Stimulated activated CD4-positive, alpha-beta T cell treated with anti-CD3 and anti-CD28 coated beads, Interleukin-1b, Interleukin-23, amount 100 ng/mL, for 24 hours (primary cell): ENCODE data around the gene ABCA4.

ENCODE experiments used
- DNase-seq, 4 experiments: peaks; one replicate each; pipeline ENCODE4 v3.0.0-alpha.2; 2020; ENCODE audit warnings: low read depth in 4 of 4, low spot score in 1 of 4

ABCA4 gene

DNA sequence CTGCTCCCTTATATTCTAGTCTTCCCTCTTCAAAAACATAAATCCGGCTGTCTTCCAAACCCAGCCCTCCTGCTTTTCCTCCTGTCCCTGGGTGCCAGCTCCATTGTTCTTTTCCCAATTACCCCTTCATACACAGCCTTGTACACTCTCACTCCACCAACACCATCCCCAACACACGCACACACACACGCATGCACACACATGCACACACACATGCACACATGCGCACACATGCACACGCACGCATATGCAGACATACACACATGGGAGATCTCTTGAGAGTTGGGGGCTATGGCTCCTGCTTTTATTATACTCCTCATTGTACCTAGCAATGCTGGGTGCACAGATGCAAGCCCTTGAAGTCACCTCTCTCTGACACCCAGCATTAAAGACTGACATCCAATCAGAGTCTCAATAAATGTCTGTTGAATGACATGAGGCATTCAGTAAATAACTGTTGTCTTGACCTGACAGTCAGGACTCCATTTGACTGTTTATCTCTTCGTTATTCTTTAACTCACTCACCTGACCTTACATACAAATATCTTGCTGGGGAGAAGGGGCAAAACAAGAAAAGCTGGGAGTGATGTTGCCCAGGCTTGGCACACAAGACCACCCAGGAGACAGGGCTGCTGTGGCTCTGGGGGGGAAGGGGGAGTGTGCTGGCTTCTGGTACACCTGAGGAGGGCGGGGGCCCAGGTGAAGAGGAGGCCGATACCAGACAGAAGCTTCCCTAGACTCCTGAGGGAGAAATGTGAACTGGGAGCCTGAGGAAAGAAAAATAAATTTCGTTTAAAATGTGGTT lies 16.0 kb downstream of the ABCA4 start:
- no peak for DNase-seq

DNA sequence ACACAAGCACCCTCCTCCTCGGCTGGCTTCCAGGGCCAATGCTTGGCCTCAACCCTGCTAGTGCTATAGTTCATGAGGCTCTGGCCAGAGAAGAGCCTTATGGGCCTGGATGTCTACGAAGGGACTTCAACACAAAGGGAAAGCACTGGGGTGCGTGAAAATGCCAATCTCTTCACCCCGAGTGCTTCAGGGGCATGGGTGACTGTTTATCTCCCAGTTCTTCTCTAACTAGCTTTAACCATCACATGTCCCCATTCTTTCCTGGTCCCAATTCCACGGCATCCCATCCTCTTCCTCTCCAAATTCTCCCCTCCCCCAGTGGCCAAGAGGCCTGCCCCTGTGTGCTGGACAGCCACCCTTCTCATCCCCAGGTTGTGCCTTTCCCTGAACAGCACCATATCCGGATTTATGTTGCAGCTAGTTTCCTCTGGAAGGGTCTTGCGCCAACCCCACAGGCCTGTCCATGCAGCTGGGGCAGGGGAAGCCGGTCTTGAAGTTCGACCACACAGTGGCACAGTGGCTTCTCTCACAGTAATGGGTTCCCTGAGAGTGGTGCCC lies 16.7 kb downstream of the ABCA4 start:
- DNase-seq: no peak

DNA sequence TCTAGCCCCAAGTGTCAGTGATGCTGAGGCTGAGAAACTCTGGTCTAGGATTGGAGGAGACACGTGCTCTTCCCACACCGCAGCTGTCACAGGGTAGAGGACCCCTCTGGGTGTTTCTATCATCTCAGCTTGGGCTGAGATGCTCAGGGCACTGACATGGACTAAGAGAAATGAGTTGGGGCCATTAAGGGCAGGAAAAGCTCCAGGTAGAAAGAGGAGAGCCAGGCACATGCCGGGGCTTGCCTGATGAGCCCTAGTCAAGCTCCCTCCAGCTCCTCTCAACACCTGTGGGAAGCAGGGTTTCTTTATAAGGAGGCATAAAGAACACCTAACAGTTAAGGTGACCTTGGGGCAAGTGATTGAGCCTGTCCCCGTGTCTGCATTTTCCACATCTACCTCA lies 17.3 kb downstream of the ABCA4 start:
- DNase-seq: no peak

DNA sequence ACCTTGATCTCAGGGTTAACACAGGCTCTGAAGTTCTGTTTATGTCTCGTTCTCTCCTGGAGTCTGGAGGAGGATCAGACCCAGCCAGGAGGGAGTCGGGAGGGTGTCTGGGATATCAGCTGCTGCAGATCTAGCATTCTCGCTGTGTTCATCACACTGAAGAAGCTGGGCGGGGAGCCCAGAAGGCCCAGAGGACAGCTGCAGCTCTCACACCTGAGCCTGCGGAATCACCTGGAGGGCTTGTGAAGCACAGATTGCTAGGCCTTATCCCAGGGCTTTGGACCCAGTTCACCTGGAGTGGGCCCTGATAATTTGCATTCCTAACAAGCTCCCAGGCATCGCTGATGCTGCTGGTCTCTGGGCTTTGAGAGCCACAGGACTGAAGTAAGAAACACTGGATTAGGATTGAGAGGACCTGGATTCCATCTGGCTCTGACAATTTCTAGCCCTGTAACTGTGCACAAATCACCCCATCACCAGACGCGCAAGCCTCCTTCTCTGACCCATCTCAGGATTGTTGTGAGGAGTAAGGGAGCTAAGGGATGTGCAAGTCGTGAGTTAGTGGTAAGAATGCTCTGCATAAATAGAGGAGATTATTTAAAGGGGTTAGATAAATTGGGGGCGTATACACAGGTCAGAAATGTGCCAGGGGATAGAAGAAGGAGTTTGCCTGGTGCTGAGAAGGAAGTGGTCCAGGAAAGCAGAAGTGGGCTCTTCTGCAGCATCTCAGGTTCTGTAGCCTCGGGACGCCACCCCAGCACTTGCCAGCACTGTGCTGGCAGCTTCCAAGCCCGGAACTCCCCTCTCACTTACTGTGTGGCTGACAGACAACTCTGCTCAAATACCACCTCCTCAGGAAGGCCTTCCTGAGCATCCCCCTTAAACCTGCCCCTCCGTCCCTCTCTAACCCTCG lies 19.1 kb downstream of the ABCA4 start:
- no peak for DNase-seq

DNA sequence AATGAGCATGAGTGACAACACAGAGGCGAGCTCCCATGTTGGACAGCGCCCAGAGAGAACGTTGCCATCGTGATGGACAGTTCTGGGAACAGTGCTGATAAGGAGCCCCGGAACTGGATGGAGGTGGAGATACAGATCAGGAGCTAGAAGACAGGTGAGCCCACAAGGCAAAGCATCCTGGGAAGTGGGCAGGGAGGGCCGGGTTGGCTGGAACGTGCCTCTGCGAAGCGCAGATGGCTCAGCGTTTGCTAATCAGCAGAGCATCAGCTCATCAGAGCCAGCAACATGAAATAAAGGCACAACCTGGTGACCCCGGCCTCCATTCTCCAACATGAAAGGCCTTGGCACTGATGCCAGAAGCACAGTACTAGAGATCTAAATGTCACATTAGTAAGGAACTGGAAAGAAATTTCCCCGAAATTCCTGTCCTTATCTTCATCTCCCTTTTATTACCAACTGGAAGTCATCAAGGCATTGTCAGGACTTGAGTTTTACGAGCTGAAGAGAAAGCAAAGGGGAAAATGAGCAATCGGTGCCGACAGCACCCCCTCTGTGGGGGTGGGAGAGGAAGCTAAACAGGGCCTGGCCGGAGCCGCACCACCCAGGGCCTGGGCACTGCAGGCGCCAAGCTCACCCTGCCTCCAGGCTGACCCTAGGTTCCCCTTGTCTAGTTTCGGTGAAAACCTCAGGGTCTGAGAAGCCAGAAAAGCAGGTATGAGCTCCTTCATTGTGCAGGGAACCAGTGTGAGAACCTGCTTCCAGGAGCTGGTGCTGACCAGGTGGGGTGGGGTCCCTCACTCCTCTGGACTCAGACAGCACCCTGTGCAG lies 19.9 kb downstream of the ABCA4 start:
- no peak for DNase-seq

DNA sequence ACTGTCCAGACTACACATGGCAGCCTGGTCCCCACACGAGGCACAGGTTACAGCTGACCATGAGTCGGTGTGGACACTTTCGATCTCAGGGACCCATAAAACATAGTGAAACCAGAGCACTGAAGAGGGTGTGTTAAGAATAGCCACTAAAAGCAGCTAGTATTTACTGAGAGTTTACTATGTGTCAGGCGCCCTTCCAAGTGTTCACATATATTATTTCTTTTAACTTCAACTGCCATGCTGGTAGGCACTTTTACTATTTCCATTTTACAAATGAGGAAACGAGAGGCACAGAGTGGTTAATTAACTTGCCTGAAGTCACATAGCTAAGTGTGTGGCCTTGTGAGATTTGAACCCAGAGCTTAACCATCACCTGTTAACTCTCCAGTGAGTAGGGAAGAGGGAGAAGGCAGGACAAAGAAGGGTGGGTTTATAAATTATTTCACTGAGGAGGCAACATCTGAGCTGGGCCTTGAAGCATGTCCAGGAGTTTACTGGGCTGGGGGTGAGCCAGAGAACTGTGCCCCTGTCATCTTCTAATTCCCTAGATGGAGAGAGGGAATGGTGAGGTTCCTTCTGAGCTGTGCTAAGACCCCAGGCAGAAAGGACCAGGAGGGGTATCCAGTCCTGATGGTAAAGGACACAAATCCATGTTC lies 20.7 kb downstream of the ABCA4 start:
- no peak for DNase-seq

DNA sequence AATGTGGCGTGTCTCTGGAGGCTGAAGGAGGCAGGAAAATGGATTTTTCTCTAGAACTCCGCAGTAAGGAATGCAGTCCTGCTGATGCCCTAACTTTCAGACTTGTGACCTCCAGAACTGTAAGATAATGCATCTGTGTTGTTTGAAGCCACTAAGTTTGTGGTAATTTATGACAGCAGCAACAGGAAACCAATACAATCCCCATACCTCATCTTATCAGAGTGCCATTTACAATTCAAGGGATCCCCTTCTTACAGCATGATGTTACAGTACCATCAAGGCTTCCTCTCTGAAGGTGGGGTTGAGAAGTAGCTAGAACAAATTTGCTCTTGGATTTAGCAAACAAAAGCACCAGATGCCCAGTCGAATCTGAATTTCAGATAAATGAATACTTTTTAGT lies 21.6 kb downstream of the ABCA4 start:
- DNase-seq: no peak

DNA sequence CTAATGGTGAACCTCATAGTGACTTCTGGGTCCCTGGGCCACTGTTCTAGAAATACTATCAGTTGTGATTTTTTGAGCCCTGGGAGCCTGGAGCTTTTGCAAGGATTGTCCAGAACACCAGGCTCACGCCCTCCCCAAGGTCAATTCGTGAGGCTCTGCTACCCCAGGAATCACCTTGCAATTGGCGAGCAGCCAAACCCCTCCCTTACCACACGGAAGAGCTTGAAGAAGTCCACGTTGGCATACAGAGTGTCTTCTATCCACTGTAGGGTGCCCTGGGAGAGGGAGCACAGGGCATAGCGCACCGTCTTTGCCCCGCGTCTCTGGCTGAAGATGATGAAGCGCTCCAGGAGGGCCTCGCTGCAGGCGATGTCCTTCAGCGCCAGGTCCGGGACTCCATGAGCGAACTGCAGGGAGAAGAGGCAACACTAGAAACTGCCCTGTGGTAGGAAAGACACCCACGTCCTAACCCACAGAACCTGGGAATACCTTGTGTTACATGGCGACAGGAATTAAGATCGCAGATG lies 22.3 kb downstream of the ABCA4 start:
- no peak for DNase-seq

DNA sequence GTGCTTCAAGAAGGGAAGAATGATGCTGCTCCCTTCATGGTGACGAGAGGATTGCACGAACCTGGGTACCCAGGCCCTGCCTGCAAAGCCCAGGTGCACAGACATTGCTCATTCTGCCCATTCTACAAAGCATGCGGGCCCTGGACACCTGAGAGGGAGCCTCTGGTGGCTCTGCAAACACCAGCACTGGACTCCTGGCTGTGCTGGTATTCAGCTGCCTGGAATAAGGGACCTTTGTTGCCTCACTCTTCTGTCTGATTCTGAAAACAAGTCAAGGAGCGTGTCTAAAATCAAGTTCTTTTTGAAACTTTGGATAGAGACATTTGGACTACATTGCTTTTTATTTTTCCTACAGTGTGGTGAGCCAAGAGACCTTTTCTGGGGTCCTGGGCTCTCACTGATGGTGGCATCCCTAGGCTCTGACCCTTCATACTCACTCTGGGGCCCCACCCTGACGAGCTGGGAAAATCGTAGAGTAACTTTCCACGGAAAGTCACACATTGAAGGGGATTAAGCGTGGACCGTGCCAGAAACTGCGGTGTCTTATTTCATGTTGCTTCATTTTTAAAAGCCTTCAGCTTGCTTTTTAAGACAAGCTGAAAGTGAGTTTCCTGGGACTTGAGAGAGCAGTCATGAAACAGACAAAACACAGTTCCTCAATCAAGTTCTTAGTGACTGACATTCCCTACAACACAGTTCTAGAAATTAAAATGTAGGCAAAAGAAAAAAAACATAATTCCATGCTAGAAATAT lies 24.0 kb downstream of the ABCA4 start:
- DNase-seq: no peak

DNA sequence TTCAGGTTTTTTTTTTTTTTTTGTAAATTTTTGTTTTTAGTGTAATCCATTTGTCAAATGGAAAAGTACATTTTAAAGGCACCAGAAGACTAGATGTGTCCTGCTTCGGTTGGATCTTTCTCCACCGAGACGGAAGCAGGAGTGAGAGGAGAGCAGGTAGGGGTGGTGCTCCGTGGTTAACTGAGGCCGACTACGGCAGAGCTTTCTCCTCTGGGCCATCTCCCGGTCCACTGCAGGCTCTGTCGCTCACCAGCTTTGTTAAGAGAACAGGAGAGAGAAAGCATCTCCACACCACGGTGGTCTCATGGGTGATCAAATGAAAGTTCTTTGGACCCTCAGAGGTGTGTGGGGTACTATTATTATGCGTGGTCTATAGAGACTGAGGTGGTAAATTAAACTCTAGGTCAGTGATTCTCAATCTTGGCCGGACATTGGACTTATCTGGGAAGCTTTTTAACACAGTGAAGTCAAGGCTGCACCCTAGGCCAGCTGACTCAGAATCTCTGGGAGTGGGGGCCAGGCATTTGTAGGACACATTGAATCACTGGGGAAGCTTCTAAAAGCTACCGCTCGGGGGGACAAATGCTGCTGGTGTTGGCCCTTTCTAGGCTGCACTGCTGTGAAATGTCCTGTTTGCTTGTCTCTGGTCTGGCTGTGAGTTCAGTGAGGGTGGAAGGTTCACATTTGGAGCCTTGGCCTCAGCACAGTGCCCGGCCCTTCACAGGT lies 25.0 kb downstream of the ABCA4 start:
- no peak for DNase-seq

DNA sequence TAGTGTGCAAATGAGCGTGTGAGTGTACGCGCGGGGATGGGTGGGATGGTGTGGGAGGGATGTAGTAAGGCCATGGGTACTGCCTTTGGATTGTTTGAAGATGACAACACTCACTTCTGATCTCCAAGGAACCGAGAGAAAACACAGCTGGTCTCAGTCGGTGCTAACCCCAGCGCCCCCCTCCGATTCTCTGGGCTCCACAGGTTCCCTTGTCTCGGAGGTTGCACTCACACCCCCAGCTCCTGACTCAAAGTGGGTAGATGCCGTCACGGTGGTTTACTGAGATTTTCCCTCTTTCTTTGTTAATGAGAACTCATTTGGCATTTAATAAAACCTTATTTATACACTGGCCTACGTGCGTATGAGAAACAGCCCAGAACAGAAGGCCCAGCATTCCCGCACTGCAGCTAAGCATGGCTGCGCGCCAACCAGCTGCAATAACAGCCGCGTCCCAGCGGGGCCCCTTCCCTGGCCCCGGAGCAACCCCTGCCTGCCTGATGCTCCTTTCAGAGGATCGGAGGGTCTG lies 25.8 kb downstream of the ABCA4 start:
- no peak for DNase-seq

DNA sequence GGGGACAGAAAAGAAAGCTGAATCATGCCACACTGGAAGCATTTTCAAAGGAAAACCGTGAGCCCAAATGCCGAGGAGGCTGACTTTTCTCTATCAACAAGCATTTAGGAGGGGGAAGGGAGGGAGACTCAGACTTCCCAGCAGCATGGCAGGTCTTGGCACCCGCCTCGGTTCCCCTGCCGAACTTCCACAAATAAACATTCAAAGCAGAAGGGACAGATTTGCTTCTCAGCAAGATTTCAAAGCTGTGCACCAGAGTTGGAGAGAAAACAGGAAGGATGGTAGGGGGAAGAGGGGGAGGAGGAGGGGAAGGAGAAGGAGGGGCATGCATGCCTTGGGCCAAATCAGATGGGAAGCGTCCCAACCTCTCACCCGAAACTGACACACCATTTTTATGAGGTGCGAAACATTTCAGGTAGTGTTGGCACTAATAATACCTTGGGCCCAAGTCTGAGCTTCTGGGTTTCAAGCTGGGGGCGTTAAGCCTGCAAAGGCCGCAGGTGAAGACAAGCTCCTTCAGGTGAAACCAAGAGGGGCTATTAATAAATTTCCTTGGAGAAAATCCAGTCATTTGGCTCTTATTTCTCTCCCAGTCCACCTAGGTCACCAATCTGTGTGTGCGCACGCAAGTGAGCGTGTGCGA lies 26.4 kb downstream of the ABCA4 start:
- no peak for DNase-seq

DNA sequence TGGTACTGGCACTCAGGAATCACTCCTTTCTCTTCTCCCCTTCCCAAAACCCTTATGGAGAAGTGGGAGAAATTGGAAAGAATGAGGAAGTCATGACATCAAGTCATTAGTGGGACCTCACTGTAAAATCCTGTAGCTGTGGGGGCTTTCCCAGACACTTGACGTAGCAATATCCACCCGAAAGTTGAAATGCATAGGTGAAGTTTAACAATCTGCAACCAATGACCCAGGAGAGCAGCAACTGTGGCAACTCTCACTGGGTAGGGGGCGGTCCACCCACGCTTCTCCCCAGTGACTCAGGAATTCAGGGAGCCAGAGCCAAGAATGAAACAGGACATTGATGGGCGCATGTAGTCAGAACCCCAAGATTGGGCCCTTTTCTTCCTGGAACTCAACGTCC lies 27.0 kb downstream of the ABCA4 start:
- DNase-seq: no peak

DNA sequence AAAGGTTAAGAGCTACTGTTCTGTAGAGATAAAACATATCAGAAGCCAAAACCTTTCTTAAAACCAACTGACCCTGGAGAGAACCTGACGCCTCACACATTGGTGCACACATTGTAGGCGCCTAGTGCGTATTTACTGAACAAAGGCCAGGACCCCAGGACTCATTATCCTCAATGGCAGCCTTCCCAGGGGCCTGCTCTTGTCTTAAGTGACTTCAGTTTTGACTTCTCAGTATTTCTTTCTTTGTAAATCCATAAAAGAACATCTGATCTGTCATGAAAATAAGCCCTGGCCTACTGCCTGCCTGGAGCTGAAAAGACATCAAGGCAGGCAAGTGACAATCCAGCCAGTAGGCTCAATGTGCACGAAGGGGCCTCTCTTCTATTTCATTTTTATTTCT lies 27.6 kb downstream of the ABCA4 start:
- no peak for DNase-seq

DNA sequence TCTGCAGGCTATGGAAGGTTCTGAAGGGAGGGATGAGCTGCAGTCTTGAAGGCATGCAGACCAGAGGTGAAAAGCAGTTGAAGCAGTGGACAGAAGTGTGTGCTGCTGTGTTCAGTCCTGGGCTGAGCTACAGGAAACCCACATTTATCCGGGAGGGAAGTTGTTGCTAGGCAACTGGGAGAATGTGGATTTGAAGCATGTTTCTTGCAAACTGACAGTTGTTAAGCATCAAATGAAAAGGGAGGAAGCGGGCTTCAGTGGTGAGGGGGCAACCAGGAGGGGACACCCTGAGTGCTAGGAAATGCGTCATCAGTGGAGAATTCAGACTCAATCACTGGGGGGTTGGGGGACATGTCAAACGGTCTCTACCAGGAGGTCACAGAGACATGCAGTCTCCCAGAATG lies 28.7 kb downstream of the ABCA4 start:
- DNase-seq: no peak

DNA sequence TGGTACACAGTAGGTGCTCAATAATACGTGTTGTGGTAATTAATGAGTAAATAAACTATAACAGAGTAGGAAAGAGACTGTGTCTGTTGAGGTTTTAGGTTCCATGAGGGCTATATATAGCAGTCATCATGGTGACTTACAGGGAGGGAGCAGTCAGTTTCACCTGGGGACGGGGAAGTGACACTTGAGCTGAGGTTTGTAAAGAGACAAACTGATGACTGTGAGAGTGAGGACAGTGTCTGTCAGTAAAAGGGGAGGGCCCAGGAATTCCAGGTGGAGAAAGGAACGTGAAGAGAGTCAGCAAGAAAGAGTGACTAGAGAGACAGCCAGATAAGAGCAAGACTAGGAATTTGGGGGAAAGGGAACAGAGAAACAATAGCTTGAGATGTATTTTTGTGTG lies 30.2 kb downstream of the ABCA4 start:
- no peak for DNase-seq

DNA sequence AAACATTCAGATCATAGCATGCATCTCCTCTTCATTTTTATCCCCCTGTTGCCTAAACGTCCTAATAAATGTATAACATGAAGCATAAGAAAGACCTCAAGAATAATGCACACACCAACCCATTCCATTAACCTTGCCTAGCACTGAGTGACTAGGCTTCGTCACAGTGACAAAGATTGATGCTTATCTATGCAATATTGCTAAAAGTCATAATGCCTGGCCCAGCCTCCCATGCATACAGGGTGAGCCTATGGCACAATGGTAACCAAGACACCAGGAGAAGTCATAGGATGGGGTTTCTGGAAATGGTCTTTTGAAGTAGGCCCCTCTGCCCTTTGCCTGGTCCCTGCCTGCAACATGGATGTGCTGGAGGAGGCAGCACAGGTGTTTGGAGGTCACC lies 33.8 kb downstream of the ABCA4 start:
- no peak for DNase-seq

DNA sequence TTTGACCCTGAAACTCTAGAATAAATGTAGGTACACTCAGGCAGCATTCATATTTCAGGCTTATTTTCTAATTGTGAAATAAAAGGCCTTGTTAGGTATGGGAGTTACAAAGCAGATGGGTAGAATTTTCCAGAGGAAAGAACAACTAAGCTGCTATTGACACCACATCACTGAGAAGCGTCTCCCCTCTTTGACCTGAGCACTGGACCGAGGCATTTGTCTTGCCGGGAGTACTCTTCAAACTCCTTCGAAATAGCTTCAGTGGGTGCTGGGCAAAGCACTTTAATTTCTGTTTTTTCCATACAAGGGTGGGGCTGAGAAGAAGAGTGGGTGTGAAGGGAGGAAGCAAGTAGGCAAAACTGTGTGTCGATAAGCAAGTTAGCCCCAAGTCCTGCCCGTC lies 36.4 kb downstream of the ABCA4 start:
- DNase-seq: no peak
